ENCODE data around the gene SH2B3.

Gene SH2B3

GRCh38 chr12:111441107-111441928, 35.6 kb downstream of the SH2B3 start:
- DNase-seq (ENCODE audit: insufficient read length, low spot score), result no peak
- no peak for FAIRE-seq

GRCh38 chr12:111442301-111443045, 36.8 kb downstream of the SH2B3 start:
- FAIRE-seq, result no peak
- DNase-seq (ENCODE audit: insufficient read length, low spot score), result no peak

GRCh38 chr12:111443086-111443485, 37.4 kb downstream of the SH2B3 start:
- no peak for FAIRE-seq

GRCh38 chr12:111443586-111443985, 37.9 kb downstream of the SH2B3 start:
- DNase-seq (ENCODE audit: insufficient read length, low spot score), result no peak
- FAIRE-seq, result no peak

More at GRCh38 chr12:111443086-111443485, 37.4 kb downstream of the SH2B3 start:
- no peak for DNase-seq (ENCODE audit: insufficient read length, low spot score)

- FAIRE-seq (no peak), DNase-seq (ENCODE audit: insufficient read length, low spot score) (no peak)
Measured at GRCh38 chr12:111444314-111444924, 38.7 kb downstream of the SH2B3 start.

DNA sequence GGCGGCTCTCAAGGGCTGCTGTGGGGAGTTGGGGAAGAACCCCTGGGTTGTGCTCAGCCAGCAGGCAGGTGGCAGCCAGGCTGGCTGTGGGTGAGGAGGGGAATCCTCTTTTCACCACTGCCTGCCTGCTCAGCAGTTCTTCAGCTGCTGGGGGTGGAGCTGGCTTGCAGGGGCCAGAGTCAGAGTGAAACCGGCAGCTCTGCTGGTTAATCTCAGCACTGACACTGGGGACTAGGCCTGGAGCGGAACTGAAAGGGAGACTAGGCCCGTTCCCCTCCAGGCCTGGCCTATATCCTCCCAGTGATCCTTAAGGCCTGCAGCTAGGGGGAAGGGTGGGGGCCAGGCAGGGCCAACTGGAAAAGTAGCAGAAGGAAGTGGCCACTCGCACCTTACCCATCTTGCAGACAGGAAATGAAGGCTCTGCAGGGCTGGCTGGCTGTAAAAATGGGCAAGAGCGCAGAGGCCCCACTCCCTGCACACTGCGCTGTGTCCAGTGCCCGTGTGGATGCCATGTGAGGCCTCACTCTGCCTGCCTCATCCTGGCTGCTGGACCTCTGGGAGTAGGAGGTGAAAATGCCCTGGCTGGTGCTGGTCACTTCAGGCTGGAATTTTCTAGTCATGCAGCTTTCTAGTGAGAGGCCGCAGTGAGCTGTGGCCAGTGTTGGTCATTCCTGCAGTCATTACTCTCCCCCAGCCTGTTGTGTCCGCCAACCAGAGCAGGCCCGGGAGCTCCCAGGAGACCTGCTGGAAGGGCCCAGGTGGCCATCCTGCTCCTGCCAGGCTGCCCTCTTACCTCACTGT, 39.4 kb downstream of the SH2B3 start:
- peak; percentile 81 for DNase-seq (ENCODE audit: insufficient read length, low spot score)
- FAIRE-seq, result peak; percentile 98

GRCh38 chr12:111445726-111446581, 40.2 kb downstream of the SH2B3 start:
- FAIRE-seq, result no peak
- DNase-seq (ENCODE audit: insufficient read length, low spot score), result no peak

DNA sequence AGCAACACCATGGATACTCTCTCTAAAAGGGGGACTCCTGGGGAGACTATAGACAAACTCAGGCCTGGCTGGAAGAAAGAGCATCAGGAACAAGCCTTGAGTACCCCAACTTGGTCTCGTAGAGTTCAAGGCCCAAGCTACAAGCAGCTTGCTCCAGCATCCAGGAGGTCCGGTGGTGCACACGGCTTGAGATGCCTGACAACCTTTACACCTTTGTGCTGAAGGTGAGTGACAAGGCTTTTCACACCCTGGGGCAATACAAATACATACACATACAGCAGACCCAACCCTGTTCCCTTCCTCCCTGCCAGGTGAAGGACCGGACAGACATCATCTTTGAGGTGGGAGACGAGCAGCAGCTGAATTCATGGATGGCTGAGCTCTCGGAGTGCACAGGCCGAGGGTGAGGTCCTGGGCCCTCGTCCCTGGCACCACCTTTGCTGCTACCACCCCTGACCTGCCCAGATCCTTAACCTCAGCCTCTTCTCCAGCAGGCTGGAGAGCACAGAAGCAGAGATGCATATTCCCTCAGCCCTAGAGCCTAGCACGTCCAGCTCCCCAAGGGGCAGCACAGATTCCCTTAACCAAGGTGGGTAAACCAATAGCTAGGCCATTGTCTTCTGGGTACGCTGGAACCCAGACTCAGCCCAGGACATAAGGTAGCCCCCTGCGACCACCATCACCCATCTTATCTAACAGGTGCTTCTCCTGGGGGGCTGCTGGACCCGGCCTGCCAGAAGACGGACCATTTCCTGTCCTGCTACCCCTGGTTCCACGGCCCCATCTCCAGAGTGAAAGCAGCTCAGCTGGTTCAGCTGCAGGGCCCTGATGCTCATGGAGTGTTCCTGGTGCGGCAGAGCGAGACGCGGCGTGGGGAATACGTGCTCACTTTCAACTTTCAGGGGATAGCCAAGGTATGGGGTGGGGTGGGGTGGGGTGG, 41.2 kb downstream of the SH2B3 start:
- DNase-seq (ENCODE audit: insufficient read length, low spot score) (no peak), FAIRE-seq (no peak)

- FAIRE-seq (no peak), DNase-seq (ENCODE audit: insufficient read length, low spot score) (no peak)
Measured at GRCh38 chr12:111447571-111448265, 42.0 kb downstream of the SH2B3 start.

DNA sequence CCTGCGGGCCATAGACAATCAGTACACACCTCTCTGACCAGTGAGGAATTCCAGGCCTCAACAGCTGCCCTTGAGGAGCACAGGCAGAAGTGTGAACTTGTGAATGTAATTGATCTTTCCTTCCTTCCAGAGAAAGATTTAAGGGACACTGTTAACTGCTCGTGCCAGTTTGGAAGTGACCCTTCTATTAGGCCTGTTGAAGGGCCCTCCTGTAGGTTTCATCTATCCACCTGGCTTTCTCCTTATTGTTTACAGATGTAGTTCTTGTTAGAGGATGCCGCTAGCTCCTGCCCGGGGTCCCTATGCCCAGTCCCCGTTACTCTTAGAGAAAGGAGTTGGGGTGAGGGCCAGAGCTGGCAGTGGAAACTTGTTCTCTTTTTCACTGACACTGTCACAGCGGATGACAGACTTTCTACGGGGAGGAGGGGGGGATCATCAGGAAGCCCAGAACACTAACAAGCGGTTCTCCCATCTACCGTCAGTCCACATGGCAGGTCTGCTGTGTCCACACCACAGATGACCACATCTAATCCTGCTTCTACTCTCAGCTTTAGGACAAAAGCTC, 42.6 kb downstream of the SH2B3 start:
- DNase-seq (ENCODE audit: insufficient read length, low spot score), result no peak
- no peak for FAIRE-seq

- FAIRE-seq (no peak), DNase-seq (ENCODE audit: insufficient read length, low spot score) (no peak)
Measured at GRCh38 chr12:111448846-111449790, 43.4 kb downstream of the SH2B3 start.

DNA sequence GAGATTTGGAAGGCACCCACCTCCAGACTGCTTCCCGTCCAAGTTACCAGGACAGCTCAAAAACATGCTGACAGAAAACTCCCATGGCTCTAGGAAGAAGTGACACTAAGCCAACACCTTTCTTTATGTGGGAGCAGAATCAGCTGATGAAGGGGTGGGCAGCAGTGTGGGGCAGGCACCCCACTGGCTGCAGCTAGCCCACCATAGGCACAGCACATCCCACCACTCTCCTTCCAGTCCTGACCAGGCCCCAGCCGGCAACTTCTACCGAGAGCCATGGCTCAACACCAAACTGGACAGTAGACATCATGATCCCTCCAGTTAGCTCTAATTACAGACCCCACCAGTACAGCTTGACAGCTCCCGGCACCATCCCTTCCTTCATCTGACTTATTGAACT, 45.0 kb downstream of the SH2B3 start:
- FAIRE-seq (no peak), DNase-seq (ENCODE audit: insufficient read length, low spot score) (no peak)

- FAIRE-seq (no peak), DNase-seq (ENCODE audit: insufficient read length, low spot score) (no peak)
Measured at GRCh38 chr12:111451232-111451631, 45.5 kb downstream of the SH2B3 start.

- FAIRE-seq (no peak), DNase-seq (ENCODE audit: insufficient read length, low spot score) (no peak)
Measured at GRCh38 chr12:111451649-111452129, 46.0 kb downstream of the SH2B3 start.

DNA sequence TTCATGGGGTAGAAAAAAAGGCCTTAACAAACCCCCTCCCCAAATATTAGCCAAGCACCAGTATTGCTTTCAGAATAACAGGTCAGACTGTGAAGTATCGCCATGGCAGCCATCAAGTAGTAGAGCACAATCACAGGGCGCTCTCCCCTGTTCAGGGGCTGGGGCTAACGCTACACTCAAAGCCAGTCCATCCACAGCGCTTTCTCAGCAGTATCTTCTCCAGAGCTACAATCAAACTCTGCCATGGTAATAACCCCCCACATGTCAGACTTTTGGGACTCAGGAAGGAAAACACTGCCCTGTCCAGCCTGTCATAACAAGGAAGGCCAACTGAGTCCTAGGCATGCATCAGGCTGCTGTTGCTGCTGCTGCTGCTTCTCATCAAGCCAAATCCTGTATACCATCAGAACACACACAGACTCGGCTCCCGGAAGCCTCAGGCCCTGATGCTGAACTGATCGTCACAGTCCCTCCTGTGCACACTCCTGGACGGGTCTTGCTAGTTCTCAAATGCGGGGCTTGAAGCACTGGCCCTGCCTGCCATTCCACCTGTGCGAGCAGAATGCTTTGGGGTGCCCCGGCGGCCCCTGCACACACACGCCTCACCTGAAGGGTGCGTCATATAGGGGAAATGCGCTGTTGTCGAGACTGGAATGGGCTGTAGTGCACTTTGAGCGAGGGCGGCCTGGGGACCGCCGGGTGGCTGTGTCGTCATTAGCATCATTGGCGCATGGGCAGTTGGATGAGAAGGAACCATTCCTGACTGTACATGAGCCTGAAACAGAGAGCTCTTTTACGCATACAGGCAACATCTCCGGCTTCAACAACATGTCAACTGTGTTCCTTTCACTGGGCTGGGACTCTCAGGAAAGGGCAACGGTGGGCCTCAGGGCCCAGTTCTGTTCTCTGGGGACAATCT, 47.6 kb downstream of the SH2B3 start:
- no peak for FAIRE-seq
- DNase-seq (ENCODE audit: insufficient read length, low spot score), result no peak

GRCh38 chr12:111454311-111454710, 48.6 kb downstream of the SH2B3 start:
- no peak for FAIRE-seq

More at GRCh38 chr12:111454311-111454710, 48.6 kb downstream of the SH2B3 start:
- DNase-seq (ENCODE audit: insufficient read length, low spot score), result no peak

Data from GM19239 (cell line).